Measurements from ENCODE around the gene GABRA5.

DNA sequence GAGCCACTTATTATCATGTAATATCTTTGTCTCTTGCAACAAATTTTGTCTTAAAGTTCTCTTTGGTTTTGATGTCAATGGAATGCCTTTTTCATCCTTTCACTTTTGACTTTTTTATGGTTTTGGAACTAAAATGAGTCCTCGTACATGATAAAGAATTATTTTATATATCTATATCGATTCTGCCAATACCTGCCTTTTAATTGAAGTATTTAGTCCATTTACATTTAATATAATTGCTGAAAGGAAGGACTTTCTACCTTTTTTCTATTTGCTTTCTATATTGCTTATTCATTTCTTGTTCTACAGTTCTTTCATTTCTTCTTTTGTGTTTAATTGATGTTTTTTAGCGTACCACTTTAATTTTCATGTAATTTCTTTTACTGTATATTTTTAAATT lies 32.8 kb downstream of the GABRA5 start:
- TF ChIP-seq, protein P1, sequence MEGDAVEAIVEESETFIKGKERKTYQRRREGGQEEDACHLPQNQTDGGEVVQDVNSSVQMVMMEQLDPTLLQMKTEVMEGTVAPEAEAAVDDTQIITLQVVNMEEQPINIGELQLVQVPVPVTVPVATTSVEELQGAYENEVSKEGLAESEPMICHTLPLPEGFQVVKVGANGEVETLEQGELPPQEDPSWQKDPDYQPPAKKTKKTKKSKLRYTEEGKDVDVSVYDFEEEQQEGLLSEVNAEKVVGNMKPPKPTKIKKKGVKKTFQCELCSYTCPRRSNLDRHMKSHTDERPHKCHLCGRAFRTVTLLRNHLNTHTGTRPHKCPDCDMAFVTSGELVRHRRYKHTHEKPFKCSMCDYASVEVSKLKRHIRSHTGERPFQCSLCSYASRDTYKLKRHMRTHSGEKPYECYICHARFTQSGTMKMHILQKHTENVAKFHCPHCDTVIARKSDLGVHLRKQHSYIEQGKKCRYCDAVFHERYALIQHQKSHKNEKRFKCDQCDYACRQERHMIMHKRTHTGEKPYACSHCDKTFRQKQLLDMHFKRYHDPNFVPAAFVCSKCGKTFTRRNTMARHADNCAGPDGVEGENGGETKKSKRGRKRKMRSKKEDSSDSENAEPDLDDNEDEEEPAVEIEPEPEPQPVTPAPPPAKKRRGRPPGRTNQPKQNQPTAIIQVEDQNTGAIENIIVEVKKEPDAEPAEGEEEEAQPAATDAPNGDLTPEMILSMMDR (IDR thresholded peaks at IDR 0.05): no peak
- no peak for TF ChIP-seq EZH2 (IDR thresholded peaks at IDR 0.05; ENCODE audit: borderline replicate concordance, insufficient read depth, low read depth, low read length, poor library complexity, severe bottlenecking)

Measured in B cell (primary cell).